SKM-1 (cell line): ENCODE measurements around the gene LACTB.

Experiments used
- DNase-seq: peaks from one replicate; lab custom pipeline; 2025; ENCODE audit not compliant: unreplicated experiment; lab: John Stamatoyannopoulos, UW

The LACTB gene, protein sequence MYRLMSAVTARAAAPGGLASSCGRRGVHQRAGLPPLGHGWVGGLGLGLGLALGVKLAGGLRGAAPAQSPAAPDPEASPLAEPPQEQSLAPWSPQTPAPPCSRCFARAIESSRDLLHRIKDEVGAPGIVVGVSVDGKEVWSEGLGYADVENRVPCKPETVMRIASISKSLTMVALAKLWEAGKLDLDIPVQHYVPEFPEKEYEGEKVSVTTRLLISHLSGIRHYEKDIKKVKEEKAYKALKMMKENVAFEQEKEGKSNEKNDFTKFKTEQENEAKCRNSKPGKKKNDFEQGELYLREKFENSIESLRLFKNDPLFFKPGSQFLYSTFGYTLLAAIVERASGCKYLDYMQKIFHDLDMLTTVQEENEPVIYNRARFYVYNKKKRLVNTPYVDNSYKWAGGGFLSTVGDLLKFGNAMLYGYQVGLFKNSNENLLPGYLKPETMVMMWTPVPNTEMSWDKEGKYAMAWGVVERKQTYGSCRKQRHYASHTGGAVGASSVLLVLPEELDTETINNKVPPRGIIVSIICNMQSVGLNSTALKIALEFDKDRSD

DNA sequence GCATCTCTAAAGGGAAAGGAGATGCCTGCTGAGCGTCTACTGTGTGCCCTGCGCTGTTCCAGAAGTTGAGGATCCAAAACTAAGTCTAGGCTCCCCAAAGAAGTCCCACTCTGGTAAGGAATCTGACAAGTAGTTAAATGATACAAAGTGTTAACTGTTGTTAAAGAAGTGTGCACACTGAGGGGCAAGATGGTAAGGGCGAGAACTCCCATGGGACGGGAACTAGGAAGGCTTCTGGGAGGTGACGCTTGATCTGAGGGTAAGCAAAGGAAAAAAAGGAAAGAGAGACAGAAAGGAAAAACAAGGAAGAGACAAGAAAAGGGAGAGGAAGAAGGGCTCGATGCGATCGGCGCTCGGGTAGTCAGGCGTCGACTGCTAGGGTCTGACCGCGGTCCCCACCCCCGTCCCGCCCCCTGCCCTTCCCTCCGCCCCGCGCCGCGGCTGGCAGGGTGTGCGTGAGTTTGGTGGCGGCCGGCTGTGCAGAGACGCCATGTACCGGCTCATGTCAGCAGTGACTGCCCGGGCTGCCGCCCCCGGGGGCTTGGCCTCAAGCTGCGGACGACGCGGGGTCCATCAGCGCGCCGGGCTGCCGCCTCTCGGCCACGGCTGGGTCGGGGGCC is at the start of gene LACTB:
Gene LACTB (plus strand): TSS at position 480 of the 620 bp plus-strand sequence. CDS start 11 bp downstream, at position 491.
- peak; percentile 63 for DNase-seq

GRCh38 chr15:63072023-63072650 is 49.5 kb upstream of the LACTB start:
- no peak for DNase-seq

DNA sequence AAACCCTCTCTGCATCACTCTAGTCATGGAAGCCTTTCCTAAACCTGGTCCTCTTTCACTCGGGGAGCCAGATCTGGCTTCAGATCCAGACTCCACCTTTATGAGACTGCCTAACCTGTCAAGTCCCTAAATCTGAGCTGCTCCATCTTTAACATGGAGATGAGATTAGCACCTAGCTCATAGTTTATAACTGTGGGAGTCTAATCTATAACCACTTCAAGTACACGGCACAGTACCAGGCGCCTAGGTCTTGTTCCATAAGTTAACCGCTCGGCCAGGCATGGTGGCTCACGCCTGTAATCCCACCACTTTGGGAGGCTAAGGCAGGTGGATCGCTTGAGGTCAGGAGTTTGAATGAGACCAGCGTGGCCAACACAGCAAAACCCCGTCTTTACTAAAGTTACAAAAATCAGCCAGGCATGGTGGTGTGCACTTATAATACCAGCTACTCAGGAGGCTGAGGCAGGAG is 48.8 kb upstream of the LACTB start:
- no peak for DNase-seq

DNA sequence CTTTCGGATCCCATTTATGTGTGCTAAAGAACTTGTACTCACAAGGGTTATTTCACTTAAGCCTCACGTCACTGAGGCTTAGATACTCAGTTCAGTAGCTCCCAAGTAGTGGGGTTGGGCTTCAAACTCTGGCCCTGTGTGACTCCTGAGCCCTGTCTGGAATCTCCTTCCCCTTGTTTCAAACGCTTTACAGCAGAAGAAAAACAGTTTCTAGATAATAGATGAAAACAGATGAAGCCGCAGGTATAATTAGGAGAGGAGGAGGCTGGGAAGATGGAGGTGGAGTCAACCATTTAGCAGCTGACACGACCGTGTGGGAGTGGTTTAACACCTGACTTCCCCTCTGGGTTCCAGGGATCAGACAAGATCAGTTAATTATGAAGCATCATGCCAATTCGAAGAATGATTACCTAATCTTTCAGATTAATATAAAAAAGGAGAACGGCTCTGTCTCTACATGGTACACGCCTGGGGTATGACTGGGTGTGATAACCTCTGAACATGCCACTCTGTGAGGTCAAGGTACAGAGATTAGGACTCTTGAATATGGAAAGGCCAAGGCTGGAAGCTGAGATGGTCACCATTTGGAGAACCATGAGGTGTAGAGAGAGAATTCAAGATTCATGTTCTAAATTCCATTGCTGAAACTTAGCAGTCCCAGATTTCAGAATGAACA is 48.0 kb upstream of the LACTB start:
- no peak for DNase-seq

GRCh38 chr15:63075015-63075983 is 46.4 kb upstream of the LACTB start:
- DNase-seq, result no peak

DNA sequence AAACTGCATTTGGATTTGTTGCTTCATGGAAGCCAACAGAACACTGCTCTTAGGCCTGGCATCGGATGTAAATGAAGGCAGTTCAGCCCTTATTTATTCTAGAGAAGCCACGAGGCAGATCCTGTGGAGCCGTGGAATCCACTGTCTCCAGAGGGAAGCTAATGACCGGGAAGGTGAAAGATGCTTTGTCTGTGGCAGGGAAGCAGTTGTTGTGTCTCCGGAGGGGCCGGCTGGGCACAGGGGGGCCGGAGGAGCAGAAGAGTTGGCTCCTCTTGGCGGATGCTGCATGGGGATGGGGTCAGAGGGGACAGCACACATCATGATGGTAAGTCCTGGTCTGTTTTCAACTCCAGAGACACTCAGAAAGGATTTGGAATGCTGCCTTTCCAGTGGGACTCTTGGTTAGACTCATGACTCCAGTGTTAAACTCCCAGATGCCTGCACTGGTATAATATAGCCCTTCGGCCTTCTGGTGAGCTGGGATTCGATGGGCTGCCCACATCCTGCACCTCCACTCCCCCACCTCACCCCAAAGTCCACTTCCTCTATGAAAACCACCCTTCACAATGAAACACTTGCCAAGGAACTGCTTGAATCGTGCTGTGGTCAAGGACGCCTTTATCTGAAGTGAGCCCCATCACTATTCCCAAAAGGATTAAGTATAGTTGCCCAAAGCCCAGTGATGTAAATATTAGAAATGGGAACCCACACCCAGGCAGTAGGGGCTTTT is 45.5 kb upstream of the LACTB start:
- DNase-seq, result no peak

- DNase-seq, result no peak
These were observed 45.0 kb upstream of the LACTB start for GRCh38 chr15:63076714-63077046.

DNA sequence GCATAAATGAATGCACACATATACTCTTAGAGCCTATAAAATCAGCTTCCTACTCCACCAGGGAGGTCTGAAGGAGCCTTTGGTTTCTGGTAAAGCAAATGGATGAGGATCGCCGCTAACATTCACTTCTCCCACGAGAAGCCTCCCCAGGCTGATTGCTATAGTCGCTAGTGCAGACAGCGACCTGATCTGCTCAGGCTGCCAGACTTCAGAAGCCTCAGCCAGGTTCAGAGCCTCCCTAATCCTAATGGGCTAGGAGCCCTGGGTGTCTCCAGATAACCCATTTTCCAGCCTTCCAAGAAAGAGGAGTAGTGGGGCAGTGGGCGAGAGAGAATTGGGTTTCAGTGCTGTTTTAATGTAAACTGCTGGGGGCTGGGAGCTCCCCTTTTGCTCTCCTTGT is 43.7 kb upstream of the LACTB start:
- no peak for DNase-seq

DNA sequence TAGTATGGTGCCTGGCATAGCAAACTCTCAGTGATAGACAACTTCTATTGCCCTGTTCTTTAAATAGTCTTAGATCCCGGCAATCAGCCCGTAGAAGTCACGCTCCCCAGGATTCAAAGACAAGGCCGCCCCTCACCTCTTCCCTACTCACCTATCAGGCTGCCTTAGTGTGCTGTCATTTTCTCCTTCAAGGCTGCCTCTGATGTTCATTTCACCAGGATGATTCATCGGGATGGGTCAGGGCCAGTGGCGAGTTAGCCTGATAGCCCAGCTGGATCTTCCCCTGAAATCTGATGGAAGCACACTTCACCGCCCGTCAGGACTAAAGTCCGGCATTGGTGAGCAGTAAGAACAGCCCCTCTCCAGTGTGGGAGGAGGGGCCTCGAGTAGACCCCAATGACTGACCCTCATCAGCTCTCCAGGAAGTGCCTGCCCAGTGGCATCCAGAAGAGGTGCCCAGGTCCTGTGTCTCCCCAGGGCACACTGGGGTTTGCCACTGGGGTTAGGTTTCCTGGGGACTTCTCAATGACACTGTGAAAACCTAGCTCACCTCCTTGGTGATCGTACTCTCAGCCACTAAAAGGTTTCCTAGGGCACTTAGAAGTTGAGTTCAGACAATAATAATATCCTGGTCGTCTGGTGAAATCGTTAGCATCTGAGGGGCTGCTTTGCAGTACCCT is 41.6 kb upstream of the LACTB start:
- no peak for DNase-seq

GRCh38 chr15:63080634-63081250 is 40.9 kb upstream of the LACTB start:
- no peak for DNase-seq

DNA sequence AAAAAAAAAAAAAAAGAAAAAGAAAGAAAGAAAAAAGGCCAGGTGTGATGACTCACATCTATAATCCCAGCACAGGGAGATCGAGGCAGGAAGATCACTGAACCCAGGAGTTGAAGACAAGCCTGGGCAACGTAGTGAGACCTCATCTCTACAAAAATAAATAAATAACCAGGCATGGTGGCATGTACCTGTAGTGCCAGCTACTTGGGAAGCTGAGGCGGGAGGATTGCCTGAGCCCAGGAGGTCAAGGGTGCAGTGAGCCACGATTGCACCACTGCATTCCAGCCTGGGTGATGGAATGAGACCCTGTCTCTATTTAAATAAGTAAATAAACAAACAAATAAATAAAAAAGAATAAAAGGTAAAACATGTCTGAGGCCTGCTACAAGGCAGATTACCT is 39.3 kb upstream of the LACTB start:
- DNase-seq, result no peak

DNA sequence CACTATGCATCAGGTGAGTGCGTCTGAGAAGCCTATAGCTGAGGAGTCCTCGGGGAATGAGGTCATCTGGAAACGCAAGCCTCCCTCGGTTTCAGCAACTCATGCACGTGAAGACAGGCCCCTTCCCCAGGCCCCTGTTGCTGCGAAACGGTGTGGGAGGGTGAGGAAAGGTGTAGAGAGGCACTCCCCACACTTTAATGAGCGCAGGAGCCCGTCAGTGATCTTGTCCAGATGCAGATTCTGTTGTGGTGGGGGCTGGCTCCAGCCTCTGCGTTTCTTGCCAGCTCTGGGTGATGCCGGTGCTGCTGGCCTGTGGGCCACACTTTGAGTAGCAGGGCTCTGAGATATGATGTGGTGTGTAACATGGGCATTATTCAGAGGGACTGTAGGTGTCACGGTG is 38.6 kb upstream of the LACTB start:
- DNase-seq, result no peak

DNA sequence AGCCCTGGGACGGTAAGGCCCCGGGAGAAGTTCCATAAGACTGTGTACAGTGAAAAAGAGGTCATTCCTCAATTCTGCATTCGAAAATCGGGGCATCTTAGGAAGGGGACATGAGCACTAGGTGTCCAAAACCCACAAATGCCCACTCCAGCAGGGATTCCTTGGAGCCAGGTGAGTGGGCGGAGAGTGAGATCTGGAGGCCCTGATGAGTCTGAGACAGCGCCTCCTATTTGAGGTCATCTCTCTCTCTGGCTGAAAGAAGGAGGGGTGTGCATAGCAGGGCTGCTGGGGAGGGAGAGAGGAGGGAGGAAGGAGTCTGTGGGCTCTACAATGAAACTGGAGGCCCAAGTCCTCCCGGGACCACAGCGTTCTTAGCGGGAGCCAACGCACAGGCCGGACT is 38.1 kb upstream of the LACTB start:
- no peak for DNase-seq

- no peak for DNase-seq
These were observed 36.9 kb upstream of the LACTB start for GRCh38 chr15:63084806-63085205.

DNA sequence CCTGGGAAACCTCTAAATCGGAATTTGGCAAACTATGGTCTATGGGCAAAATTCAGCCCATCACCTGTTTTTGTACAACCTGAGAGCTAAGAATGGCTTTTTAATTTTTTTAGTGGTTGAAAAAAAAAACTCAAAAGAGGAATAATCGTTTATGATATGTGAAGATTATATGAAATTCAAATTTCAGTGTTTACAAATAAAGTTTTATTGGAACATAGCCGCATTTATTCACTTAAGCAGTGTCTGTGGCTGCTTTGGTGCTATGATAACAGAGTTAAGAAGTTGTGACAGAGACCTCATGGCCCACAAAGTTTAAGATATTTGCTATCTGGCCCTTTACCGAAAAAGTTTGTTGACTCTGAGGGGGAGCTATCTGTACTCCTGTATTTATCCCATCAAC is 36.4 kb upstream of the LACTB start:
- no peak for DNase-seq

GRCh38 chr15:63086271-63086670 is 35.4 kb upstream of the LACTB start:
- no peak for DNase-seq

DNA sequence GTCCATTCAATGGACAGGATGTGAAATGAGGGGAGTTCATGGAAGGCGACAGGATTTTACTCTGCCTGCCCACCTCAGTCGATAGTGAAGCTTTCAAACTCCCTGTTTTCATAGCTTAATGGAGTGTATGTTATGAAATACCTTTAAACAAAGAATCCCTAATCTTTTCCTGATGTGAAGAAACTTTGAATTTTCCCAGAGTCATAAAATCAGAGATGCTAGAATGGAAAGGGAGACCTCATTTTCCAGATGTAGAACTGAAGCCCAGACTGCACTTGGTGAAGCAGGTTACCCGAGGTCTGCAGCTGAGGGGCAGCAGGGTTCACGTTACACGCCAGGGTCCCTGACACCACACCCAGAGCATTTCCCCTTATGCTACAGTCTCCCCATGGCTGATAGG is 34.7 kb upstream of the LACTB start:
- no peak for DNase-seq

GRCh38 chr15:63088533-63089245 is 33.0 kb upstream of the LACTB start:
- no peak for DNase-seq
